Esophagus mucosa (tissue), 1 donor: ENCODE results near the gene NUP214. TPM values are rescaled to one million over a fixed set of nuclear protein-coding genes. Genes with fewer than 3 reads are reported as not detected.
"Not testable (repeated sequence)": the region's sequence is repeated elsewhere in the genome, so short reads cannot be mapped to it uniquely, and the experiment has no call there.

ENCODE experiments used
- ATAC-seq: fragments of 200-7000 bp; cut with Tn5 transposase; one replicate; pipeline ENCODE4 v1.9.1; 2020
- total RNA-seq: library from RNA; stranded (reverse); gene quantifications from one replicate; pipeline ENCODE4 v1.2.4, GENCODE V29; 2023
- donor health status: DM: yes; HTN: yes; CAD: no.

The NUP214 gene
- total RNA-seq, 1 donor from 2014 or later, result 40.5 TPM

- ATAC-seq, result peak; percentile 3
These were observed 28.9 kb upstream of the NUP214 start, which contains the start of gene AIF1L for GRCh38 chr9:131096269-131097125. Gene AIF1L (plus strand): TSS chr9:131096531. CDS start chr9:131096630, 99 bp downstream.

- ATAC-seq, result no peak
These were observed 28.0 kb upstream of the NUP214 start for GRCh38 chr9:131097126-131097947.

- ATAC-seq, result no peak
These were observed 27.5 kb upstream of the NUP214 start for GRCh38 chr9:131097948-131098278.

- no peak for ATAC-seq
These were observed 26.8 kb upstream of the NUP214 start for GRCh38 chr9:131098391-131099101.

- no peak for ATAC-seq
These were observed 26.2 kb upstream of the NUP214 start for GRCh38 chr9:131099102-131099606.

- ATAC-seq, result not testable (repeated sequence)
These were observed 25.5 kb upstream of the NUP214 start for GRCh38 chr9:131099845-131100244.

GRCh38 chr9:131100445-131100844, 24.9 kb upstream of the NUP214 start:
- ATAC-seq, result no peak

GRCh38 chr9:131101207-131101964, 24.0 kb upstream of the NUP214 start:
- peak; percentile 41 for ATAC-seq

- no peak for ATAC-seq
These were observed 22.4 kb upstream of the NUP214 start for GRCh38 chr9:131103024-131103423.

- ATAC-seq, result no peak
These were observed 21.9 kb upstream of the NUP214 start for GRCh38 chr9:131103535-131103934.

GRCh38 chr9:131104016-131104740, 21.2 kb upstream of the NUP214 start:
- ATAC-seq, result no peak

- no peak for ATAC-seq
These were observed 19.4 kb upstream of the NUP214 start for GRCh38 chr9:131105952-131106351.

- ATAC-seq, result no peak
These were observed 17.6 kb upstream of the NUP214 start for GRCh38 chr9:131107760-131108159.

- peak; percentile 9 for ATAC-seq
These were observed 14.1 kb upstream of the NUP214 start for GRCh38 chr9:131111186-131111853.

GRCh38 chr9:131111854-131112311, 13.5 kb upstream of the NUP214 start:
- ATAC-seq, result no peak

- peak; percentile 58 for ATAC-seq
These were observed 12.8 kb upstream of the NUP214 start for GRCh38 chr9:131112374-131113154.

GRCh38 chr9:131113655-131114054, 11.7 kb upstream of the NUP214 start:
- ATAC-seq, result peak; percentile 12

- no peak for ATAC-seq
These were observed 11.3 kb upstream of the NUP214 start for GRCh38 chr9:131114084-131114535.

- not testable (repeated sequence) for ATAC-seq
These were observed 10.0 kb upstream of the NUP214 start for GRCh38 chr9:131115360-131115742.
